Liver (tissue), 9 donors: ENCODE data around the gene CCNB3. TPM values are rescaled to one million over a fixed set of nuclear protein-coding genes. Genes with fewer than 3 reads are reported as not detected.

Source experiments
- DNase-seq: peaks from one replicate; pipeline ENCODE4 v3.0.0-alpha.2; 2017; ENCODE audit warnings: low spot score
- H3K27ac ChIP-seq, 2 donors: one replicate each; pipeline ENCODE4 v1.7.0; 2013; ENCODE audit warnings: inconsistent platforms in 2 of 2, low read length in 2 of 2, control low read depth in 1 of 2, low read depth in 1 of 2, mild to moderate bottlenecking in 1 of 2
- H3K27me3 ChIP-seq, 4 donors: one replicate each; pipeline versions ENCODE4 v1.6.1 to v1.7.0; 2013; ENCODE audit warnings: low read length in 3 of 4, inconsistent platforms in 1 of 4, mild to moderate bottlenecking in 1 of 4, moderate library complexity in 1 of 4; ENCODE audit not compliant: control insufficient read depth in 4 of 4, insufficient read depth in 4 of 4
- H3K36me3 ChIP-seq, 4 donors: one replicate each; pipeline versions ENCODE4 v1.6.1 to v1.7.0; 2013; ENCODE audit warnings: low read length in 3 of 4, mild to moderate bottlenecking in 3 of 4, low read depth in 1 of 4, moderate library complexity in 1 of 4; ENCODE audit not compliant: control insufficient read depth in 4 of 4, insufficient read depth in 3 of 4
- H3K4me1 ChIP-seq, 4 donors: one replicate each; pipeline versions ENCODE4 v1.6.1 to v1.7.0; 2013; ENCODE audit warnings: low read length in 3 of 4, mild to moderate bottlenecking in 3 of 4, moderate library complexity in 1 of 4; ENCODE audit not compliant: control insufficient read depth in 4 of 4, insufficient read depth in 4 of 4
- H3K4me3 ChIP-seq, 3 donors: one replicate each; pipeline versions ENCODE4 v1.6.1 to v1.7.0; 2013; ENCODE audit warnings: low read length in 3 of 3, control low read depth in 1 of 3, low read depth in 1 of 3, mild to moderate bottlenecking in 1 of 3
- H3K9ac ChIP-seq, 2 donors: one replicate each; pipeline ENCODE4 v1.7.0; 2013; ENCODE audit warnings: low read length in 2 of 2, mild to moderate bottlenecking in 2 of 2, moderate library complexity in 2 of 2, control low read depth in 1 of 2, low read depth in 1 of 2
- H3K9me3 ChIP-seq, 4 donors: one replicate each; pipeline versions ENCODE4 v1.6.1 to v1.7.0; 2013; ENCODE audit warnings: low read length in 3 of 4; ENCODE audit not compliant: control insufficient read depth in 4 of 4
- FOXA1 ChIP-seq: IDR thresholded peaks from 2 replicates; pipeline ENCODE4 v1.6.1; 2016; ENCODE audit warnings: antibody characterized with exemption
- FOXA2 ChIP-seq: IDR thresholded peaks from 2 replicates; pipeline ENCODE4 v1.6.1; 2016; ENCODE audit warnings: antibody characterized with exemption
- GABPA ChIP-seq, 2 donors: IDR thresholded peaks in 1 of 2; conservative IDR thresholded peaks in 1 of 2; 2 replicates each; pipeline ENCODE4 v1.6.1; 2016; ENCODE audit warnings: antibody characterized with exemption in 2 of 2, mild to moderate bottlenecking in 1 of 2, moderate library complexity in 1 of 2
- HNF4A ChIP-seq, 2 donors: conservative IDR thresholded peaks; 2 replicates each; pipeline ENCODE4 v1.6.1; 2016; ENCODE audit warnings: antibody characterized with exemption in 2 of 2, mild to moderate bottlenecking in 2 of 2
- HNF4G ChIP-seq: IDR thresholded peaks from 2 replicates; pipeline ENCODE4 v1.6.1; 2016; ENCODE audit warnings: antibody characterized with exemption
- RAD21 ChIP-seq, 2 donors: IDR thresholded peaks; 2 replicates each; pipeline ENCODE4 v1.6.1; 2016; ENCODE audit warnings: antibody characterized with exemption in 2 of 2, mild to moderate bottlenecking in 2 of 2
- YY1 ChIP-seq: IDR thresholded peaks from 2 replicates; pipeline ENCODE4 v1.6.1; 2016; ENCODE audit warnings: antibody characterized with exemption, mild to moderate bottlenecking
- WGBS: extraction: QIAGEN DNeasy Blood & Tissue Kit; methylation state at CpG from one replicate; pipeline ENCODE4 v1.1.7; 2013; 5-methylcytosine and 5-hydroxymethylcytosine counted together
- polyA plus RNA-seq, 2 donors: library from polyadenylated mRNA; stranded (reverse) in 1 of 2; unstranded in 1 of 2; fragments of 200-250 nt in 1 of 2; fragments of >200 nt in 1 of 2; fragmentation: Nextera tagmentation in 1 of 2; extraction: Ambion mirVana in 1 of 2; gene quantifications; one replicate each; pipeline versions ENCODE4 v1.2.1 to v1.2.3, GENCODE V29; 2013 to 2015
- total RNA-seq, 2 donors: library from RNA; depleted of rRNA; stranded (reverse); fragments of >200 nt; gene quantifications; one replicate each; pipeline ENCODE4 v1.2.3, GENCODE V29; 2014
- TF ChIP-seq, protein P1 (sequence below): IDR thresholded peaks from 2 replicates; pipeline ENCODE4 v1.6.1; 2016; ENCODE audit warnings: antibody characterized with exemption
- TF ChIP-seq, protein P2 (sequence below): IDR thresholded peaks from 2 replicates; pipeline ENCODE4 v1.6.1; 2016; ENCODE audit warnings: antibody characterized with exemption, mild to moderate bottlenecking
- TF ChIP-seq, protein P3 (sequence below): fragments of 150-350 bp; IDR thresholded peaks from 2 replicates; pipeline ENCODE4 v1.5.1; 2017; ENCODE audit warnings: improper control_type of control experiment, low read depth, low read length; ENCODE audit not compliant: missing input control
- donor health status: healthy.
- donor health status: healthy.
- donor health status: healthy.
- donor health status: healthy.
- donor health status: healthy.

CCNB3 gene
- total and polyA plus RNA-seq, 4 donors, result 0.42 to 5.9 (median 0.49) TPM

DNA sequence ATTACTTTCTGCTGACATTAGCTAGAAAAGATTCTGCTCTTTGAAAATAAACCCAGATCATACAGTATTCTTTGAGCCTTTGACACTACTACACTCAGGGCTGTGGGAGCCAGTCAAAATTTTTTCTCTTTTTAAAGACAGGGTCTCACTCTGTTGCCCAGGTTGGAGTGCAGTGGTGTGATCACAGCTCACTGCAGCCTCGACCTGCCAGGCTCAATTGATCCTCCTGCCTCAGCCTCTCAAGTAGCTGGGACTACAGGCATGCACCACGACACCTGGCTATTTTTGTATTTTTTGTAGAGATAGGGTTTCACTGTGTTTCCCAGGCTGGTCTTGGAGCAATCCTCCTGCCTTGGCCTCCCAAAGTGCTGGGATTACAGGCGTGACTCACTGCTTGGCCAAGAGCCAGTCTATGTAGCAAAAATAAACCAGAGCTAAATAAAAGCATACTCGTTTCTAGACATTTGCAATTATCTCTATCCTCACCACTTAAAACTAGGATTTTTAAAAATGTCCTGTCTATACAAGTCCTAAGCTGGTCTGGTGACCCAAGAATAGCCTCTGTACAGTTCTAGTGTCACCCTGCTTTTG, 46.9 kb upstream of the CCNB3 start (continued):
- TF ChIP-seq, protein P1, sequence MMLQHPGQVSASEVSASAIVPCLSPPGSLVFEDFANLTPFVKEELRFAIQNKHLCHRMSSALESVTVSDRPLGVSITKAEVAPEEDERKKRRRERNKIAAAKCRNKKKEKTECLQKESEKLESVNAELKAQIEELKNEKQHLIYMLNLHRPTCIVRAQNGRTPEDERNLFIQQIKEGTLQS, result no peak

DNA sequence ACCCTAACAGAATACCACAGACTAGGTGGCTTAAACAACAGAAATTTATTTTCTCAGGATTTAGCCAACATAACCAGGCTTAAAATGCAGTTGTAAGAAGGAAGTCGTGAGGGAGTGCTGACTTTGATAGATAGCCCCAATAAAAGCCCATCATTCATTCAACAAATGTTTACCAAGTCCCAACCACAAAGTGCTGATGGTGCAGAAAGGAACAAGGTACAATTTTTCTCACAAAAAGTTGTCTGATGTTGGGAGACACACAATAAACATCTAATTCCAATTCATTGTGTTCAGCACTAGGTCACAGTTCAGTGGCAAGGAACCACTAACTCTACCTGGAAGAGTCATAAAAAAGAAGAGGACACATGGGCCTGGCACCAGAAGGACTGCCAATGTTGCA, 46.0 kb upstream of the CCNB3 start:
- Histone ChIP-seq H3K4me3 (no peak overlapping the region), H3K9ac (no peak overlapping the region), H3K9me3 (no peaks in the 10 kb centered on the region), H3K27me3 (no peaks in the 10 kb centered on the region), H3K27ac (no peak overlapping the region), H3K4me1 (no peaks in the 10 kb centered on the region), H3K36me3 (no peaks in the 10 kb centered on the region)
- TF ChIP-seq FOXA2 (no peak), YY1 (no peak), GABPA (IDR thresholded peaks at IDR 0.05 in 1 of 2, conservative IDR thresholded peaks at IDR 0.05 in 1 of 2) (no peak), FOXA1 (no peak), HNF4G (no peak)
- TF ChIP-seq, protein P1, result no peak
- TF ChIP-seq, protein P2, sequence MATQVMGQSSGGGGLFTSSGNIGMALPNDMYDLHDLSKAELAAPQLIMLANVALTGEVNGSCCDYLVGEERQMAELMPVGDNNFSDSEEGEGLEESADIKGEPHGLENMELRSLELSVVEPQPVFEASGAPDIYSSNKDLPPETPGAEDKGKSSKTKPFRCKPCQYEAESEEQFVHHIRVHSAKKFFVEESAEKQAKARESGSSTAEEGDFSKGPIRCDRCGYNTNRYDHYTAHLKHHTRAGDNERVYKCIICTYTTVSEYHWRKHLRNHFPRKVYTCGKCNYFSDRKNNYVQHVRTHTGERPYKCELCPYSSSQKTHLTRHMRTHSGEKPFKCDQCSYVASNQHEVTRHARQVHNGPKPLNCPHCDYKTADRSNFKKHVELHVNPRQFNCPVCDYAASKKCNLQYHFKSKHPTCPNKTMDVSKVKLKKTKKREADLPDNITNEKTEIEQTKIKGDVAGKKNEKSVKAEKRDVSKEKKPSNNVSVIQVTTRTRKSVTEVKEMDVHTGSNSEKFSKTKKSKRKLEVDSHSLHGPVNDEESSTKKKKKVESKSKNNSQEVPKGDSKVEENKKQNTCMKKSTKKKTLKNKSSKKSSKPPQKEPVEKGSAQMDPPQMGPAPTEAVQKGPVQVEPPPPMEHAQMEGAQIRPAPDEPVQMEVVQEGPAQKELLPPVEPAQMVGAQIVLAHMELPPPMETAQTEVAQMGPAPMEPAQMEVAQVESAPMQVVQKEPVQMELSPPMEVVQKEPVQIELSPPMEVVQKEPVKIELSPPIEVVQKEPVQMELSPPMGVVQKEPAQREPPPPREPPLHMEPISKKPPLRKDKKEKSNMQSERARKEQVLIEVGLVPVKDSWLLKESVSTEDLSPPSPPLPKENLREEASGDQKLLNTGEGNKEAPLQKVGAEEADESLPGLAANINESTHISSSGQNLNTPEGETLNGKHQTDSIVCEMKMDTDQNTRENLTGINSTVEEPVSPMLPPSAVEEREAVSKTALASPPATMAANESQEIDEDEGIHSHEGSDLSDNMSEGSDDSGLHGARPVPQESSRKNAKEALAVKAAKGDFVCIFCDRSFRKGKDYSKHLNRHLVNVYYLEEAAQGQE, result no peak
- no peak for DNase-seq
- WGBS, result 60% methylated on average over 1 of the region's 1 CpG

DNA sequence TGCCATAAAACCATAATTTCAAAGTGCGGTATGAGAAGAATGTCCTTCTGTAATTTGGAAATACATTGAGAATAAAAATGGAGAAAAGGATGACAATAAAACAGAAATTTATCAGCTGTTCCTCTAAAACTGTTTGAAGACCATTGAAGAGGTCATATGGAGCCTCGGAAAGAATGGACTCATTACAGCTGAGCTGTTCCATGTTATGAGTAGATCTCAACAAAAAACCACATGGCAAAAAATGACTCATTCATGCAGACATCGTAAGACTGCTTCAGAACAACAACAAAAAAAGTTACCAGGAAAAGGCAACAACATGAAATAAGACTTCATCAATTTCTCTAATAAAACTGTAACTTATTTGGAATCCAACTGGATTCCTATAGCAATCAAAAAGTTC, 43.4 kb upstream of the CCNB3 start:
- H3K9me3 ChIP-seq, result no peaks in the 10 kb centered on the region
- no peaks in the 10 kb centered on the region for H3K27me3 ChIP-seq
- DNase-seq, result no peak
- H3K4me1 ChIP-seq, result no peaks in the 10 kb centered on the region
- TF ChIP-seq RAD21 (IDR thresholded peaks at IDR 0.05) (no peak), FOXA1 (no peak), HNF4A (conservative IDR thresholded peaks at IDR 0.05) (no peak)
- TF ChIP-seq, protein P3, sequence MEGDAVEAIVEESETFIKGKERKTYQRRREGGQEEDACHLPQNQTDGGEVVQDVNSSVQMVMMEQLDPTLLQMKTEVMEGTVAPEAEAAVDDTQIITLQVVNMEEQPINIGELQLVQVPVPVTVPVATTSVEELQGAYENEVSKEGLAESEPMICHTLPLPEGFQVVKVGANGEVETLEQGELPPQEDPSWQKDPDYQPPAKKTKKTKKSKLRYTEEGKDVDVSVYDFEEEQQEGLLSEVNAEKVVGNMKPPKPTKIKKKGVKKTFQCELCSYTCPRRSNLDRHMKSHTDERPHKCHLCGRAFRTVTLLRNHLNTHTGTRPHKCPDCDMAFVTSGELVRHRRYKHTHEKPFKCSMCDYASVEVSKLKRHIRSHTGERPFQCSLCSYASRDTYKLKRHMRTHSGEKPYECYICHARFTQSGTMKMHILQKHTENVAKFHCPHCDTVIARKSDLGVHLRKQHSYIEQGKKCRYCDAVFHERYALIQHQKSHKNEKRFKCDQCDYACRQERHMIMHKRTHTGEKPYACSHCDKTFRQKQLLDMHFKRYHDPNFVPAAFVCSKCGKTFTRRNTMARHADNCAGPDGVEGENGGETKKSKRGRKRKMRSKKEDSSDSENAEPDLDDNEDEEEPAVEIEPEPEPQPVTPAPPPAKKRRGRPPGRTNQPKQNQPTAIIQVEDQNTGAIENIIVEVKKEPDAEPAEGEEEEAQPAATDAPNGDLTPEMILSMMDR, result no peak
- TF ChIP-seq, protein P2, result no peak
- H3K36me3 ChIP-seq, result no peaks in the 10 kb centered on the region
- no peak overlapping the region for H3K27ac ChIP-seq
- 81% methylated on average over 3 of the region's 3 CpGs for WGBS
- no peak overlapping the region for H3K4me3 ChIP-seq
- H3K9ac ChIP-seq, result no peak overlapping the region
